Stimulated activated CD4-positive, alpha-beta T cell treated with anti-CD3 and anti-CD28 coated beads, Interleukin-4, amount 100 ng/mL, for 48 hours (primary cell): ENCODE data around the gene MTMR2.
"Not testable (repeated sequence)": the region's sequence is repeated elsewhere in the genome, so short reads cannot be mapped to it uniquely, and the experiment has no call there.

Experiments used
- DNase-seq, 2 donors: peaks; one replicate each; pipeline ENCODE4 v3.0.0-alpha.2; 2020; ENCODE audit warnings: low read depth in 2 of 2

MTMR2 gene

GRCh38 chr11:95884802-95885201 lies 39.1 kb downstream of the MTMR2 start:
- DNase-seq, result no peak

DNA sequence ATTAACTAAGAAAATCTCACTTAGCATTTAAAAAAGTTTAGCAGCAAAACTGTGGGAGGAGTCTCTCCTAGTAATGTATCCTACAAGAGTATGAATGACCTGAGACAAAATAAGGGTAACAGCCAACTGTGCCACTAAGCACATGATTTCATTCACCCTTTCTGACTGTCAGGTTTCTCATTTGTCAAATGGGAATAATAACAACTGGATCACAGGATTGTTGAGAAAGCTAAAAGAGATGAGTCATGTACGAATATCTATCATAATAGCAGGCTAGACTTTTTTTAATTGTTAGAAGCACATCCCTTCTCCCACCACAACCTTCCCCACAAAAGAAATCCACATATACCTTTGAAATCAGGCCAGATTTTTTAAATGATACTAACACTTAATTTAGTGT lies 39.5 kb downstream of the MTMR2 start:
- no peak for DNase-seq

GRCh38 chr11:95883381-95883780 lies 40.5 kb downstream of the MTMR2 start:
- DNase-seq, result no peak

DNA sequence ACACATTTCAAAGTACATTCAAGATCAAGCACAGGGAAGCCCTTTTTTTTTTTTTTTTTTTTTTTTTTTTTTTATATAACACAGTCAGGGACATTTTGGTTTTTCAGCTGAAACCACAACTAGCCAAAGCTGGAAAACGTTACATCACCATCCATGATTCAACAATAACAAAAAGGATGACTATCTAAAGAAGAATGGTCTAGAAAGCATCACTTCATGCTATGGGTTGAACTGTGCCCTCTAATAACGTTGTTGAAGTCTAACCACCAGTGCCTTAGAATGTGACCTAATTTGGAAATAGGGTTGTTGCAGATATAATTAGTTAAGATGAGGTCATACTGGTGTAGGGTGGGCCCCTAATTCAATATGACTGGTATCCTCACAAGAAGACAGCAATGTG lies 46.6 kb downstream of the MTMR2 start:
- DNase-seq, result no peak

DNA sequence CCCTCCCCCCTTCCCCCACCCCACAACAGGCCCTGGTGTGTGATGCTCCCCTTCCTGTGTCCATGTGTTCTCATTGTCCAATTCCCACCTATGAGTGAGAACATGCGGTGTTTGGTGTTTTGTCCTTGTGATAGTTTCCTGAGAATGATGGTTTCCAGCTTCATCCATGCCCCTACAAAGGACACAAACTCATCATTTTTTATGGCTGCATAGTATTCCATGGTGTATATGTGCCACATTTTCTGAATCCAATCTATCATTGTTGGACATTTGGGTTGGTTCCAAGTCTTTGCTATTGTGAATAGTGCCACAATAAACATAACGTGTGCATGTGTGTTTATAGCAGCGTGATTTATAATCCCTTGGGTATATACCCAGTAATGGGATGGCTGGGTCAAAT lies 53.0 kb downstream of the MTMR2 start:
- not testable (repeated sequence) for DNase-seq

- no peak for DNase-seq
Observed at GRCh38 chr11:95867105-95867504, 56.8 kb downstream of the MTMR2 start.

DNA sequence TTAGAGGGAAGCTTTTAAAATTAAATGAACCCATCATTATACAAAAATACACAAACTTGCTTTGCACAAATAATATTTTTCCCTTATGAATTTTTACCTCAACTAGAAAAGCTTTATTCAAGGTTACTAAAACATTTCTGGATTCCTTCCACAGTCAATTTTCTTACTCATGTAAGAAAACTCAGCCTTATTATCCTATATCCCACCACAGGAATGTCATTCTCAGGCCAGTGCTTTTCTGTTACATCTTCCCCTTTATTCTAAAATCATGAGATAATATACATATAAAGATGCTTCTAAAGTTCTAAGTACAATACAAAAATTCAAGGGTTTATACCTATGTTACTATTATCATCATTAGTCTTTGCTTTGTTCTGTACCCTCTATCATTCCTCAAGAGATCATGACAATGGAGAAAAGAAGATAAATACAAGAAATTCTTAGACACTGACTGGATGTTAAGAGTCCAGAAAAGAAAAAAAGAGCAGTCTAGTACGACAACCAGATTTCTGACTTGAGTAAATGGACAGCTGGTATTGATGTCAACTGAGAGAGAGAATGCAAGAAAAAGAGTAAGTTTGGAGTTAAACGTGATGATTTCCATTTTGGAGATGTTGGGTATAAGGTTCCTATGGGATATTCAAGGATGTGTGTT lies 60.3 kb downstream of the MTMR2 start:
- no peak for DNase-seq

DNA sequence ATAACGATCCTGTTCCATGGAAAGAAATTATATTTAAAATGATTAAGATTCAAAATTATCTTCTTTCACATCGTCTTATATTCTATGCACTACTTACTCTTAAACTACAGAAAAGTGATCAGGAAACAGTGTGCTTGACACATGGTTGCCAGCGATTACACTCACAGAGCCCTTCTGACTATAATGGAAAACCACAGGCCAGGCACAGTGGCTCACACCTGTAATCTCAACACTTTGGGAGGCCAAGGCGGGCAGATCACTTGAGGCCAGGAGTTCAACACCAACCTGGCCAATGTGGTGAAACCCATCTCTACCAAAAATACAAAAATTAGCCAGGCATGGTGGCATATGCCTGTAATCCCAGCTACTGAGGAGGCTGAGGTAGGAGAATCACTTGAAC lies 63.9 kb downstream of the MTMR2 start:
- DNase-seq, result not testable (repeated sequence)

- DNase-seq, result not testable (repeated sequence)
Observed at GRCh38 chr11:95854362-95854761, 69.5 kb downstream of the MTMR2 start.

DNA sequence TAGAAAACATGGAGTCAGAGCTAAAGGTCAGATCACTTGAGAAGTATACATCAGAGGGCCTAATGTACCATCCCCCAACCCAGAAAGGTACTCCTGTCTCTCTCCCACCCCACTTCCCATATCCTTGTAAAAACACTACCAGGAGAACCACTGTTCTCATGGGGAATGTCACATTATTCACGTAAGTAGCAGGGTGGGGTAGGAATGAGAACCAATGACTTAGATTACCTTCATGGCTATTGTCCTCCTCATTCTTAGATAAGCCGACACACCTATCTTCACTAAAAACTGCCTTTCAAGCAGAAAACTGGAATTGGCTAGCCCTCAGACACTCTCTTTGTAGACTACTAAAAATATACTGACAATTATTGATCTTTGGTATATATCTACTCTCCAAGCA lies 70.0 kb downstream of the MTMR2 start:
- DNase-seq, result no peak

GRCh38 chr11:95853138-95853537 lies 70.8 kb downstream of the MTMR2 start:
- DNase-seq, result no peak

DNA sequence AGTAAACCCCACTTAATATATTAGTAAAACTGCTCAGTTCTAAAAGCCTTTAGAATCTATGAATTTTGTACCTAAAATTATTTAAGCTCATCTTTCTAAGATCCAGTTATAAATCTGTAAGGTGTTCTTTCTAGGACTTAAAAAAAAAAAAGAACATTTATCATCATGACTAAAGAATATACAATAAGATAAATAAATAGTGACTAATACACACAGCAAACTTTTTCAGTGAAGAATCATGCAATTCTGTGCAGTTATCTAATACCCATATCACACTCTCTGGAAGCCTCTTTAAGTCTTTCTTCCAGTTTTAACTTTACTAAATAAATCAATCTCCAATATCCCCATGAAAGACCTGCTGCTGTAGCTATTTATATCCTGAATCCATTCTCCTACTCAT lies 73.8 kb downstream of the MTMR2 start:
- no peak for DNase-seq

DNA sequence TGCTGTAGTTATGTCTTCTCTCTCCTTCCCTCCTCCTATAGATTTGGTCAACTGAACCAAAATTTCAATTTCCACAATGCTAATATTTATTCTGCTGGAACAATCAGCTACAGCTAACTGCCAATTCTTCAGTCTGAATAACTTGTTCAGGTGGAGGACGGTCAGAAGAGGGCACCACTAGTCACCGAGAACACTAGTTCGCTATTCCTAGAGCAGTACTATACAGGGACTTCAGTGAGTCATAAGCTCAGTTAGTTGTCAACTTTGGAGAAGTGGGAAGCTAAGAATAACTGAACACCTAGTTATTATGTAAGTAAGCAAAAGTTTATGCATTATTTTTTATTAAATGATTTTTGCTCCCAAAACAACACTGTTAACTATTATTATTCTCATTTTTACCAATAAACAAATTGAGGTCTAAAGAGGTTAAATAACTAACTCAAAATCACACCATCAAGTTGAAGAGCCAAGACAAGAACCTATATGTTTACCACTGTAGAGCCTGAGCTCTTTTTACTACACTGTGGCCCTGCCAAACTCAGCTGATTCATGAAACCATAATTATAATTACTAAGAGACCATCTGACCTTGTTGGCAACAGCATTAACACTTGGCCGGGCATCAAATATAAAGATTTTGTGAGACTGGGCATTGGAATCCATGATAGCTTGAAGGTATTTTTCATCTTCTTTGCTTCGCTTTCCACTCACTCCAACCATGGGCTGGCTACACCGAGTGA lies 74.7 kb downstream of the MTMR2 start:
- peak in 1 of 2 donors; percentile 7 for DNase-seq

GRCh38 chr11:95845167-95845566 lies 78.7 kb downstream of the MTMR2 start:
- DNase-seq, result no peak

DNA sequence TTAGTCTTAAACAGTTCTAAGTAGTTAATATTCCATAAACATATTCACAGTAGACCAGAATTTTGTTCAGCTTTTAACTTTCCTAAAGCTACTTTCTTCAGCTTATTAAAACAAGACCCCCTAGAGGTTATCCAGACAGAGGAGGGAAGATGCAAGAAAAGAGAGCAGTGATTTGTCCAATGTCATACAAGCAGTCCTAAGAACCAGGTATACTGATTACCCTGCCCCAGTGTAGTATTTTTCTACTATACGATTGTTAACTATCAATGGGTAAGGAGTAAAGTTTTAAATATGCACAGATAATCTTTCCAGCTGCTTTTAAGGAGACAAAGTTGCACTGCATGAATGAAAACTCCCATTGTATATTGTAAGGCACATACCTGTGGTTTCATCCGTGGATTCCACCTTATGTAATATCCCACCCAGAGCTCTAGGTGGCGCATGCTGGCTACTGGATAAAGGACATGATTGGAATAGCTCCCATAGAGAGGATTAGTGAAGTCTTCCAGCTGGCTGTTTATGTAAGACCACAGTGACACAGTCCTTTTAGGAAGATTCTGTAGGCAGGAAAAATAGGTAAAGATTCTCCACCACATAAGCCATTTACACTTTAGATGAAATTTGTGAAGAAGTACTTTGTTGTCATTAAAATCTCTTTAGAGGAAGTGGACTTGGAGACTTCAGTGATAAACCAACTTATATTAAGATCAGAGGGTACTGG lies 88.0 kb downstream of the MTMR2 start:
- DNase-seq, result peak; percentile 16 to 27

GRCh38 chr11:95835351-95835750 lies 88.6 kb downstream of the MTMR2 start:
- DNase-seq, result no peak

GRCh38 chr11:95833378-95833777 lies 90.5 kb downstream of the MTMR2 start:
- DNase-seq, result no peak

DNA sequence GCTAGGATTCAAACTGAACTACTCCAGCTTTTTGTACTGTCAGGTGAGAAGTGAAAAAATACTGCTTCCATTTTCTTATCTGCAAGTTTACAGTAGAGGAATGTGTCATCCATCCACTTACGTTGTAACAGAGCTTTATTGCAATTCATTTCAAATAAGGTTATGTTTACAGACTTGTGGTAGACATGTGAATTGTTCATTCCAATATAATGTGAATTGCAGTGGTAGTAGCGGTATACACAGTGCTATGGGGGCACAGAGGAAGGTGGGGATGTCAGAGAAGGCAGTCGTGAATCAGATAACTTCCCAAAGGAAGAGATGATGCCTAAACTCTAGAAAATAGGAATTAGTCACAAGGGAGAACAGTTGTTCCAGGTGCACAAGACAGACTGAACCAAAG lies 91.1 kb downstream of the MTMR2 start:
- DNase-seq, result no peak

DNA sequence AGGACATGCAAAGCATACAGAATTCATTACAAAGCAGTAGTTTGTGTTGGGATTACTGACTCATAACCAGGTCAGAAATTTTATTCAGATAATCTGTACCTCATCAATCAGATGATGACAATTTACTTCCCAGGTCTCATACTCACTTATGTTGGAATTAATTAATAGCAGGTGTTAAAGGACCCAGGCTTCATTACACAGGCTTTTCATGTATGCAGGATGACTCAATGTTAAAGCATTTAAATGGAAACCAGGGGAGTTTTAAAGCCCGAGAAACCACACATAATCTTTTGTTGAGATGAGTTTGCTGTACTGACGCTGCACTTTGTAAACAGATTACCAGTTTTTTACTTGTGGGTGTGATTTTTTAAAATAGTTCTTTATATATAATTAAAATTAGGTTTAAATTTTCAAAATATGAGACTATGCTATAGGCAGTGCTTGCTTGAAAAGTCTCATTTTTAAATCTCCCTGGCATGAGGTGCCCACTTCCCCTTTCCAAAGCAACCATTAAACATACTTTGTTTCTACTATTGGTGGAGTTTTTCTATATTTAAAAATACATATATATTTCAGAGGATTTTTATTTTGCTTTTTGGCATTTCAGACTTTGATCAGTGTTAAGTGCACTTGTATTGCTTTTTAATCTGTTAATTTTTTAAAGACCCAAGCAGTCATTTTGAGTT lies 92.6 kb downstream of the MTMR2 start:
- no peak for DNase-seq

DNA sequence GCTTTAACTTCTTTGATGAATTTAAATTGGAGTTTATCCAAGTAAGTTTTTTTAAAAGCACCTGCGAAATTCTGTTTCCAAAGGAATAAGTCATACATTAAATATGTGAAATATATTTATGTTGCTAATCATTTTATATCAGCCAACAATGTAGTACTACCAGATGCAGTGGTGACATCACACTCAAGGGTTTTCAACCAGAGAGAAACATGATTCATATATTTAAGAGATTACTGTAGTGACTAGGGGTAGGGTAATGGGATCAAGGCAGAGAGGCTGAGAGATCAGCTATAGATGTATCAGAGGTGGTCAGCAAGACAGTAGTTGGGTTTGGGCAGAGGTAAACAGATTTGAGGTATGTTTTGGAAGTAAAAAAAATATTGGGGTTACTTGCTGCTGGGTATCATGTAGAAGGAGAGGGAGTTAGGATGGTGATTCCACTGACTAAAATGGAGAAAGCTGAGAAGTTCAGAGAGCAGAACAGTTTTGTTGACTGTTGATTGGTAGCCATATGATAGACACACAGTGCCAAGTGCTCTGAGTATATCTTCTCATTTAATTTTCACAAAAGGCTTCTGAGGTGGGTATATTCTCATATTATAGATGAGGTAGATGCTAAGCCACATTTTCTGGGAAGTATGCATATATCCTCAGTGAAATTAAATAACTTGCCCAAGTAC lies 94.2 kb downstream of the MTMR2 start:
- no peak for DNase-seq

GRCh38 chr11:95827696-95828095 lies 96.2 kb downstream of the MTMR2 start:
- DNase-seq, result no peak

DNA sequence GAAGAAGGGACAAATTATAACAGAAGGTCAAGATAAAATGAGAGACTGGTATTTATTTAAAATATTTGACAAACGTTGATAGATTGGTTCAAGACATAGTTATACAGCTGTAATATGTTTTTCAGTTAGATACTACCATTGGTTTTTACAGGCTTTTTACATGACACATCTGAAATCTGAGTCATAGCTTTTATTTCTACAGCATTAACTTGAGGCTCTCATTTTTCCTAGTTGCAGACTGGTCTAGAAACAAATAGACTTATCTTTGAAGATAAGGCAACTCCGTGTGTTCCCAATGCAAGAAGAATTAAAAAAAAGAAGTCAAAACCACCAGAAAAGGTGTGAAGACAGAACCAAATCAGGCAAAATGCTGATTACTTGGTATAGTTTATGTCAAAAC lies 102.3 kb downstream of the MTMR2 start:
- no peak for DNase-seq
